ENCODE measurements around the gene MCAM. TPM values are rescaled to one million over a fixed set of nuclear protein-coding genes. Genes with fewer than 3 reads are reported as not detected.

MCAM gene
- total RNA-seq, 1 experiment from 2014 or later, result 26.4 TPM

- POLR2A ChIA-PET, result no interaction called here
- Mint-ChIP-seq H3K27me3 (ENCODE audit: low read depth) (peaks cover 27% of the 10 kb centered on the region), H3K36me3 (peaks cover 6% of the 10 kb centered on the region), H3K4me3 (no peak overlapping the region), H3K27ac (no peak overlapping the region; the same call in 1 of the 2 replicates), H3K4me1 (peaks cover 22% of the 10 kb centered on the region), H3K9me3 (0 out of 2 replicates have a peak, but pooled peaks cover 4% of the 10 kb centered on the region)
- ATAC-seq (no peak), DNase-seq (ENCODE audit: low spot score) (no peak)
- TF ChIP-seq ZNF317 (CRISPR knock-in tag; IDR thresholded peaks at IDR 0.05; ENCODE audit: borderline replicate concordance, low read depth), result no peak
- no peak for TF ChIP-seq E2F5 (CRISPR knock-in tag; IDR thresholded peaks at IDR 0.05)
- TF ChIP-seq ZNF263 (CRISPR knock-in tag; IDR thresholded peaks at IDR 0.05; ENCODE audit: low read depth), result no peak
- no peak for TF ChIP-seq TP53 (CRISPR knock-in tag; IDR thresholded peaks at IDR 0.05)
- no peak for TF ChIP-seq USF2 (CRISPR knock-in tag; IDR thresholded peaks at IDR 0.05)
- no peak for TF ChIP-seq GRHL2 (CRISPR knock-in tag; IDR thresholded peaks at IDR 0.05; ENCODE audit: insufficient replicate concordance, severe bottlenecking)
- no peak for TF ChIP-seq ZNF425 (CRISPR knock-in tag; conservative IDR thresholded peaks at IDR 0.05)
- TF ChIP-seq GTF2I (CRISPR knock-in tag; conservative IDR thresholded peaks at IDR 0.05), result no peak
- no peak for TF ChIP-seq FOXP4 (CRISPR knock-in tag; IDR thresholded peaks at IDR 0.05)
- no peak for TF ChIP-seq ZNF512 (CRISPR knock-in tag; IDR thresholded peaks at IDR 0.05; ENCODE audit: borderline replicate concordance)
- TF ChIP-seq ERG (CRISPR knock-in tag; IDR thresholded peaks at IDR 0.05), result no peak
- no peak for TF ChIP-seq ATF2 (CRISPR knock-in tag; IDR thresholded peaks at IDR 0.05; ENCODE audit: borderline replicate concordance, low read depth)
- no peak for TF ChIP-seq ATF6 (CRISPR knock-in tag; IDR thresholded peaks at IDR 0.05)
- no peak for TF ChIP-seq ESRRA (CRISPR knock-in tag; IDR thresholded peaks at IDR 0.05; ENCODE audit: borderline replicate concordance)
- CTCF ChIA-PET, result interaction anchor here (1.0 to 2.4 kb wide), 5 partner anchors 13 to 376 kb away, joined by 3 to 14 read pairs (median 8); partner anchors contain the start of genes C1QTNF5 and NECTIN1
These were observed 35.9 kb upstream of the MCAM start for GRCh38 chr11:119352857-119353260.

Measured in WTC11 (cell line).